IMR-90 (cell line): ENCODE results near the gene PPM1M. TPM values are rescaled to one million over a fixed set of nuclear protein-coding genes. Genes with fewer than 3 reads are reported as not detected.

Experiments used
- ATAC-seq: fragments of 200-7000 bp; cut with Tn5 transposase; 2 replicates; pipeline ENCODE4 v1.9.1; 2020; ENCODE audit warnings: low read depth, mild to moderate bottlenecking, moderate library complexity
- BruUV-seq: library from RNA; stranded (reverse); fragments of 400-500 nt; replicated peaks from 2 replicates; lab custom pipeline; 2021; lab: Mats Ljungman, UMichigan
- CTCF ChIA-PET: fragments of 300-600 bp; formaldehyde crosslinking; extraction: SDS; loops from one replicate; lab custom pipeline; 2021; ENCODE audit warnings: antibody characterized with exemption; lab: Yijun Ruan, JAX
- POLR2A ChIA-PET: fragments of 300-600 bp; sonication (Branson Sonifier 250); formaldehyde crosslinking; loops from one replicate; lab custom pipeline; 2022; ENCODE audit warnings: antibody characterized with exemption; ENCODE audit not compliant: unreplicated experiment; lab: Charles Lee
- DNase-seq: peaks from one replicate; pipeline ENCODE4 v3.0.0; 2013
- H2AFZ ChIP-seq: replicated peaks from 2 replicates; pipeline ENCODE3; 2013; ENCODE audit warnings: low read length, mild to moderate bottlenecking; ENCODE audit not compliant: poor library complexity
- H2AK5ac ChIP-seq: 2 replicates; pipeline ENCODE4 v1.6.1; 2013; ENCODE audit warnings: low read depth, low read length, inconsistent platforms
- H2AK9ac ChIP-seq: replicated peaks from 2 replicates; pipeline ENCODE3; 2013; ENCODE audit warnings: mild to moderate bottlenecking, low read depth, low read length, moderate library complexity; ENCODE audit not compliant: poor library complexity
- H2BK120ac ChIP-seq: 2 replicates; pipeline ENCODE4 v1.6.1; 2013; ENCODE audit warnings: low read depth, low read length, inconsistent platforms
- H2BK15ac ChIP-seq: 3 replicates; pipeline ENCODE4 v1.6.1; 2013; ENCODE audit warnings: low read depth, low read length, inconsistent platforms
- H2BK20ac ChIP-seq: 2 replicates; pipeline ENCODE4 v1.6.1; 2013; ENCODE audit warnings: low read depth, mild to moderate bottlenecking, inconsistent platforms, low read length, moderate library complexity
- H2BK5ac ChIP-seq: 2 replicates; pipeline ENCODE4 v1.6.1; 2013; ENCODE audit warnings: mild to moderate bottlenecking, low read depth, low read length, inconsistent platforms; ENCODE audit not compliant: poor library complexity, severe bottlenecking
- H3K14ac ChIP-seq: replicated peaks from 2 replicates; pipeline ENCODE4 v1.6.1; 2013; ENCODE audit warnings: low read depth, low read length, inconsistent platforms
- H3K18ac ChIP-seq: 2 replicates; pipeline ENCODE4 v1.6.1; 2013; ENCODE audit warnings: low read depth, low read length, control low read depth
- H3K23ac ChIP-seq: 2 replicates; pipeline ENCODE4 v1.6.1; 2013; ENCODE audit warnings: low read depth, low read length, inconsistent platforms
- H3K27ac ChIP-seq: 2 replicates; pipeline ENCODE4 v1.5.1; 2013; ENCODE audit warnings: mild to moderate bottlenecking, control low read depth, low read length; ENCODE audit not compliant: insufficient read depth
- H3K27me3 ChIP-seq: 2 replicates; pipeline ENCODE4 v1.6.1; 2013; ENCODE audit warnings: low read length; ENCODE audit not compliant: control insufficient read depth, insufficient read depth
- H3K36me3 ChIP-seq: 2 replicates; pipeline ENCODE4 v1.6.1; 2013; ENCODE audit warnings: low read length, mixed read lengths; ENCODE audit not compliant: control insufficient read depth, insufficient read depth
- H3K4ac ChIP-seq: 2 replicates; pipeline ENCODE4 v1.6.1; 2013; ENCODE audit warnings: low read depth, low read length, inconsistent platforms
- H3K4me1 ChIP-seq: 2 replicates; pipeline ENCODE4 v1.6.1; 2013; ENCODE audit warnings: low read length, mixed read lengths; ENCODE audit not compliant: control insufficient read depth, insufficient read depth
- H3K4me2 ChIP-seq: 2 replicates; pipeline ENCODE4 v1.6.1; 2013; ENCODE audit warnings: low read depth, mild to moderate bottlenecking, control low read depth, low read length, moderate library complexity
- H3K4me3 ChIP-seq: 2 replicates; pipeline ENCODE4 v1.5.1; 2013; ENCODE audit warnings: low read depth, mild to moderate bottlenecking, control low read depth, low read length, moderate library complexity; ENCODE audit not compliant: insufficient read depth
- H3K56ac ChIP-seq: 2 replicates; pipeline ENCODE4 v1.6.1; 2013; ENCODE audit warnings: low read length, inconsistent platforms; ENCODE audit not compliant: insufficient read depth; ENCODE audit errors: extremely low read depth
- H3K79me1 ChIP-seq, 2 experiments: 2 replicates each; pipeline ENCODE4 v1.6.1; 2013; ENCODE audit warnings: low read length in 2 of 2, inconsistent platforms in 1 of 2, low read depth in 1 of 2
- H3K9ac ChIP-seq: 2 replicates; pipeline ENCODE4 v1.6.1; 2013; ENCODE audit warnings: low read depth, low read length, control low read depth
- H3K9me1 ChIP-seq: 2 replicates; pipeline ENCODE4 v1.6.1; 2013; ENCODE audit warnings: low read length, inconsistent platforms; ENCODE audit not compliant: insufficient read depth
- H3K9me3 ChIP-seq: 2 replicates; pipeline ENCODE4 v1.6.1; 2013; ENCODE audit warnings: low read length; ENCODE audit not compliant: control insufficient read depth, insufficient read depth
- H4K20me1 ChIP-seq: 2 replicates; pipeline ENCODE4 v1.6.1; 2013; ENCODE audit warnings: low read length, inconsistent platforms; ENCODE audit not compliant: insufficient read depth
- H4K5ac ChIP-seq: 2 replicates; pipeline ENCODE4 v1.6.1; 2013; ENCODE audit warnings: mild to moderate bottlenecking, low read depth, low read length, control low read depth
- H4K8ac ChIP-seq, 2 experiments: 2 replicates each; pipeline ENCODE4 v1.6.1; 2013; ENCODE audit warnings: low read depth in 2 of 2, low read length in 2 of 2, control low read depth in 1 of 2, inconsistent platforms in 1 of 2
- H4K91ac ChIP-seq: 2 replicates; pipeline ENCODE4 v1.6.1; 2013; ENCODE audit warnings: low read depth, low read length, inconsistent platforms; ENCODE audit not compliant: insufficient read depth
- CEBPB ChIP-seq: IDR thresholded peaks from 2 replicates; pipeline ENCODE4 v1.6.1; 2012; ENCODE audit warnings: low read depth, low read length, improper control_type of control experiment
- MXI1 ChIP-seq: IDR thresholded peaks from 2 replicates; pipeline ENCODE4 v1.6.1; 2012; ENCODE audit warnings: low read depth, mild to moderate bottlenecking, low read length, moderate library complexity, borderline replicate concordance
- POLR2A ChIP-seq: IDR thresholded peaks from 2 replicates; pipeline ENCODE4 v1.6.1; 2012; ENCODE audit warnings: mild to moderate bottlenecking, low read depth, low read length
- RCOR1 ChIP-seq: IDR thresholded peaks from 2 replicates; pipeline ENCODE4 v1.6.1; 2012; ENCODE audit warnings: mild to moderate bottlenecking, low read length, improper control_type of control experiment; ENCODE audit not compliant: insufficient replicate concordance
- RFX5 ChIP-seq: IDR thresholded peaks from 2 replicates; pipeline ENCODE4 v1.8.0; 2012; ENCODE audit warnings: low read depth, mild to moderate bottlenecking, low read length, moderate library complexity
- SMC3 ChIP-seq: fragments of 150-350 bp; IDR thresholded peaks from 2 replicates; pipeline ENCODE4 v1.6.1; 2016; ENCODE audit warnings: low read depth, mild to moderate bottlenecking, antibody characterized with exemption, low read length, moderate library complexity
- WGBS, 2 experiments: methylation state at CpG; one replicate each; pipeline versions ENCODE4 v1.1.5 to v1.1.7; 2013; ENCODE audit warnings: missing lambda C conversion rate in 2 of 2; ENCODE audit not compliant: insufficient read length in 1 of 2; ENCODE audit errors: extremely low coverage in 2 of 2; 5-methylcytosine and 5-hydroxymethylcytosine counted together
- dilution Hi-C: fragments of 300-500 bp; cut with HindIII; formaldehyde crosslinking; loops from one replicate; pipeline ENCODE4 v1.14.3; 2018; ENCODE audit warnings: low sequenced_read_pairs; ENCODE audit not compliant: unreplicated experiment
- in situ Hi-C: fragments of 300-500 bp; cut with MboI; formaldehyde crosslinking; loops from 3 replicates; pipeline ENCODE4 v1.14.3; 2019; ENCODE audit warnings: low sequenced_read_pairs, inconsistent platforms, mixed read lengths
- intact Hi-C: fragments of 100-400 bp; cut with micrococcal nuclease; formaldehyde crosslinking; loops from 2 replicates; pipeline ENCODE4 v1.10.0; 2022
- polyA plus RNA-seq, 3 experiments: library from polyadenylated mRNA; depleted of rRNA; stranded (reverse); fragments of >200 nt; gene quantifications; 2 replicates each; pipeline ENCODE4 v1.2.3, GENCODE V29; 2012; ENCODE audit warnings: low replicate concordance in 1 of 3
- total RNA-seq: library from RNA; depleted of rRNA; stranded (reverse); fragments of >200 nt; gene quantifications from 2 replicates; pipeline ENCODE4 v1.2.3, GENCODE V29; 2012

PPM1M gene
- total and polyA plus RNA-seq, 2 of the 4 experiments (the other 2 are of a cell fraction), result 12.2 to 18.1 TPM

DNA sequence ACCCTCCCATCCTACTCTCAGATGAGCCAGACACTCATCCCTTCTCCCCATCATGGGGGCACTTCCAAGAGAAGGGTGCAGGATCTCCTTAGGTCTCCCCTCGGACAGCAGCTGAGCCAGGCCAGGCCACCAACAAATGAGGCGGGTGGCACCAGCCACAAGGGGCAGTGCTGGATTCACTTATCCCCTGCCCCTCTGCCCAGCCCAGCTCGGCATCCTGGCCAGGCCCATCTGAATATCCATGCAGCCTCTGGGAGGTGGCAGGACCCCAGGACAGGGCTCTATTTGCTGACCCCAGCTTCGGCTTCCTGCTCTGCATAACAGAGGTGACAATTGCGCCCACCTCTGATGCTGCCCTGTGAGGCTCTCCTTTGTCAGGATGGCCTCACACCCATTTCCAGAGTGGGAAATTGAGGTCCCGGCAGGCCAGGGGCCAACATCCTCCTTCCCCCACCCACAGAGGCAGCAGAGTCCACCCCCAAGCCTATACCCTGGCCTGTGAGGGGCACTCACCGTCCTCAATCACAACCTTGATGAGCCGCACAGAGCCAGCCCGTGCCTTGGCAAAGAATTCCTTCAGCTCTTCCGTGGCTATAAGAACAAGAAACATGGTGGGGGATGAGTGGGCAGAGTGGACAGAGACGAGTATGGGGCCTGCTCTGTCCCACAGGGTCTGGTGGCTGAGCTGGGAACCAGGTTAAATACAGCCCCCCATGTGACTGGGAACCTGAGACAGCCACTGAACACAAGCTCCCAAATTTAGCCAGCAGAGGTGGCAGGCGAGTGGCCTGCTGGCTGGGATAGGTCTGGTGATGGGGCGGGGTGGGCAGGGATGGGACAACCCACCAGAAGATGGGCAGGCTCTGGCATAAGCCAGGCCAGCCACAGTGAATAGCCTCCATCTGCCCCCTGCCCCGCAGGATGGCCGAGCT lies 10.8 kb upstream of the PPM1M start:
- in situ Hi-C loops (loop anchor here (5.0 kb wide), 1 partner anchor 108 kb away; no protein-coding TSS in a partner anchor), intact Hi-C loops (loop anchor here (5.0 kb wide), 1 partner anchor 43 kb away; the partner anchor contains the start of gene WDR82), dilution Hi-C loops (no loop called here)
- Histone ChIP-seq H3K36me3 (peaks cover 45% of the 10 kb centered on the region), H3K9me1 (peaks cover 19% of the 10 kb centered on the region), H4K20me1 (peaks cover 56% of the 10 kb centered on the region), H3K4me2 (no peak overlapping the region), H3K4ac (no peak overlapping the region), H3K56ac (no peak overlapping the region), H4K91ac (no peak overlapping the region), H3K9ac (no peak overlapping the region), H2AK5ac (no peak overlapping the region), H2AK9ac (peak overlapping the region; percentile 52), H2BK15ac (no peak overlapping the region), H3K14ac (no peak overlapping the region), H3K27me3 (no peaks in the 10 kb centered on the region), H2BK120ac (no peak overlapping the region), H2AFZ (no peak overlapping the region), H3K23ac (no peak overlapping the region), H4K8ac (no peak overlapping the region), H3K9me3 (no peaks in the 10 kb centered on the region), H3K18ac (no peak overlapping the region), H3K27ac (no peak overlapping the region), H2BK20ac (no peak overlapping the region), H3K4me3 (no peak overlapping the region), H3K79me1 (peaks cover 17 to 78% of the 10 kb centered on the region in 2 experiments), H3K4me1 (peaks cover 16% of the 10 kb centered on the region), H2BK5ac (no peak overlapping the region), H4K5ac (no peak overlapping the region)
- CTCF ChIA-PET, result interaction anchor here (0.9 kb wide), 1 partner anchor 104 kb away, joined by 3 read pairs; no protein-coding TSS in a partner anchor
- POLR2A ChIA-PET, result no interaction called here
- 80% methylated on average over 4 of the region's 15 CpGs; no CpG with 5 or more reads in 1 of the 2 experiments for WGBS, 2 experiments
- ATAC-seq, result no peak
- BruUV-seq, result no TSS peak
- DNase-seq, result no peak
- TF ChIP-seq POLR2A (no peak), SMC3 (no peak), CEBPB (no peak), RFX5 (no peak), MXI1 (no peak), RCOR1 (no peak)
